Middle frontal gyrus (tissue), 1 donor: ENCODE measurements around the gene MNT.

Source experiments
- DNase-seq: peaks from one replicate; pipeline ENCODE4 v3.0.0-alpha.2; 2015; ENCODE audit warnings: low spot score; ENCODE audit errors: extremely low spot score

The MNT gene

GRCh38 chr17:2416010-2416734, 15.3 kb upstream of the MNT start:
- DNase-seq: peak; percentile 85

GRCh38 chr17:2415081-2415480, 14.2 kb upstream of the MNT start:
- DNase-seq: no peak

- no peak for DNase-seq
Measured at GRCh38 chr17:2414446-2415064, 13.7 kb upstream of the MNT start.

GRCh38 chr17:2412561-2413021, 11.7 kb upstream of the MNT start:
- DNase-seq: no peak

GRCh38 chr17:2410951-2411350, 10.1 kb upstream of the MNT start:
- no peak for DNase-seq

- DNase-seq: no peak
Measured at GRCh38 chr17:2406903-2407790, 6.3 kb upstream of the MNT start.

- DNase-seq: no peak
Measured at GRCh38 chr17:2406271-2406902, 5.5 kb upstream of the MNT start.

GRCh38 chr17:2405247-2405926, 4.5 kb upstream of the MNT start:
- DNase-seq: no peak

- DNase-seq: no peak
Measured at GRCh38 chr17:2403044-2403443, 2.2 kb upstream of the MNT start.

- DNase-seq: no peak
Measured at GRCh38 chr17:2402544-2402943, 1.7 kb upstream of the MNT start.

GRCh38 chr17:2401426-2402221, 764 bp upstream of the MNT start:
- peak; percentile 98 for DNase-seq

- peak; percentile 11 for DNase-seq
Measured at GRCh38 chr17:2400474-2400866, 390 bp downstream of the MNT start.

GRCh38 chr17:2399572-2400473, 1.0 kb downstream of the MNT start:
- peak; percentile 89 for DNase-seq

GRCh38 chr17:2398655-2399571, 1.9 kb downstream of the MNT start:
- no peak for DNase-seq

- DNase-seq: no peak
Measured at GRCh38 chr17:2398182-2398581, 2.7 kb downstream of the MNT start.

GRCh38 chr17:2397247-2398171, 3.4 kb downstream of the MNT start:
- no peak for DNase-seq
